Activated CD8-positive, alpha-beta T cell treated with anti-CD3 and anti-CD28 coated beads for 36 hours (primary cell): ENCODE measurements around the gene PNPLA5. TPM values are rescaled to one million over a fixed set of nuclear protein-coding genes. Genes with fewer than 3 reads are reported as not detected.

Experiments used
- ATAC-seq: fragments of 200-7000 bp; cut with Tn5 transposase; one replicate; pipeline ENCODE4 v1.10.0; 2021; ENCODE audit warnings: mild to moderate bottlenecking, moderate library complexity
- CTCF ChIA-PET: fragments of 350-600 bp; sonication (Branson Sonifier 250); formaldehyde crosslinking; loops from one replicate; lab custom pipeline; 2021; ENCODE audit warnings: antibody characterized with exemption; lab: Charles Lee
- POLR2A ChIA-PET: fragments of 350-600 bp; sonication (Branson Sonifier 250); formaldehyde crosslinking; loops from one replicate; lab custom pipeline; 2021; ENCODE audit warnings: antibody characterized with exemption; lab: Charles Lee
- DNase-seq: peaks from one replicate; pipeline ENCODE4 v3.0.0-alpha.2; 2020
- H3K27ac Mint-ChIP-seq: one replicate; pipeline ENCODE4 v1.8.0; 2021; ENCODE audit warnings: mild to moderate bottlenecking, mixed read lengths
- H3K27me3 Mint-ChIP-seq: one replicate; pipeline ENCODE4 v1.8.0; 2021; ENCODE audit warnings: mixed read lengths
- H3K36me3 Mint-ChIP-seq: one replicate; pipeline ENCODE4 v1.8.0; 2021; ENCODE audit warnings: low read depth, mixed read lengths
- H3K4me1 Mint-ChIP-seq: one replicate; pipeline ENCODE4 v1.8.0; 2021; ENCODE audit warnings: low read depth, mixed read lengths
- H3K4me3 Mint-ChIP-seq: one replicate; pipeline ENCODE4 v1.8.0; 2021; ENCODE audit warnings: mild to moderate bottlenecking, moderate library complexity, mixed read lengths
- H3K9me3 Mint-ChIP-seq: one replicate; pipeline ENCODE4 v1.8.0; 2021; ENCODE audit warnings: mixed read lengths
- CTCF ChIP-seq: fragments of 200-600 bp; IDR thresholded peaks from one replicate; pipeline ENCODE4 v1.8.0; 2022; ENCODE audit warnings: antibody characterized with exemption, mild to moderate bottlenecking
- intact Hi-C: fragments of 100-400 bp; cut with micrococcal nuclease; formaldehyde crosslinking; loops from one replicate; pipeline ENCODE4 v1.10.0; 2022
- total RNA-seq, 2 experiments: library from RNA; stranded (reverse); gene quantifications; one replicate each; pipeline ENCODE4 v1.2.3, GENCODE V29; 2021

Gene PNPLA5
- total RNA-seq, 2 experiments from 2014 or later, result not detected

GRCh38 chr22:43923191-43923590, 31.4 kb upstream of the PNPLA5 start:
- Mint-ChIP-seq H3K4me3 (peak overlapping the region; percentile 62), H3K27me3 (peaks cover 15% of the 10 kb centered on the region), H3K27ac (peak overlapping the region; percentile 53), H3K36me3 (no peaks in the 10 kb centered on the region), H3K9me3 (no peaks in the 10 kb centered on the region), H3K4me1 (peaks cover 4% of the 10 kb centered on the region)
- POLR2A ChIA-PET, result no interaction called here
- DNase-seq (peak; percentile 27), ATAC-seq (peak; percentile 24)
- intact Hi-C loops, result no loop called here
- CTCF ChIA-PET, result interaction anchor here (1.5 kb wide), 1 partner anchor 40 kb away, joined by 3 read pairs; no protein-coding TSS in a partner anchor
- TF ChIP-seq CTCF, result no peak

- no peak overlapping the region for H3K4me3 Mint-ChIP-seq
Measured at GRCh38 chr22:43922123-43922522, 30.3 kb upstream of the PNPLA5 start.

DNA sequence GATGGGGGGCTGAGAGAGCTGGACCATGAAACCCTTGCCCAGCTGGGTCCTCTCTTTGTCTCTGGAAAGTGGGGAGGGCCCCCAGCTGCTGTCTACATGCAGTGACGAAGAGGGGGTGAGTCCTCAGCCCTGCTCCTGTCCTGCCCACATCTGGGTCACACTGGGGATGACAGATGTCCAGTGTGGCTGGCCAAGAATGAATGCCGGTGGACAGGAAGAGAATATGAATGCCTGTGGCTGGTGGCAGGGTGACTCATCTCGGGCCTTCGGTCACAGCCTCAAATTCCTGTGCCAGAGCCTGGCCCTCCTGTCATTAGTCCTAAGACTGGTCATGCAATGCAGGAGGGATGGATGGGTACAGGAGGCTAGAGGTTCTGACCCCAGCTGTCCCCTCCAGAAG, 29.6 kb upstream of the PNPLA5 start:
- intact Hi-C loops, result no loop called here
- no peak for ATAC-seq
- POLR2A ChIA-PET, result no interaction called here
- Mint-ChIP-seq H3K4me1 (peaks cover 4% of the 10 kb centered on the region), H3K27me3 (peaks cover 25% of the 10 kb centered on the region), H3K27ac (no peak overlapping the region), H3K4me3 (no peak overlapping the region), H3K9me3 (no peaks in the 10 kb centered on the region), H3K36me3 (no peaks in the 10 kb centered on the region)
- DNase-seq, result no peak
- no peak for TF ChIP-seq CTCF
- CTCF ChIA-PET, result interaction anchor here (1.2 kb wide), 1 partner anchor 18 kb away, joined by 3 read pairs; no protein-coding TSS in a partner anchor

More at GRCh38 chr22:43922123-43922522, 30.3 kb upstream of the PNPLA5 start:
- ChIA-PET POLR2A (no interaction called here), CTCF (interaction anchor here (1.2 kb wide), 2 partner anchors 17 to 23 kb away, joined by 3 to 5 read pairs; no protein-coding TSS in a partner anchor)
- H3K27ac Mint-ChIP-seq, result no peak overlapping the region
- H3K9me3 Mint-ChIP-seq, result no peaks in the 10 kb centered on the region
- ATAC-seq (no peak), DNase-seq (no peak)
- H3K4me1 Mint-ChIP-seq, result peaks cover 4% of the 10 kb centered on the region
- TF ChIP-seq CTCF, result no peak
- H3K27me3 Mint-ChIP-seq, result peaks cover 22% of the 10 kb centered on the region
- intact Hi-C loops, result no loop called here
- H3K36me3 Mint-ChIP-seq, result no peaks in the 10 kb centered on the region

DNA sequence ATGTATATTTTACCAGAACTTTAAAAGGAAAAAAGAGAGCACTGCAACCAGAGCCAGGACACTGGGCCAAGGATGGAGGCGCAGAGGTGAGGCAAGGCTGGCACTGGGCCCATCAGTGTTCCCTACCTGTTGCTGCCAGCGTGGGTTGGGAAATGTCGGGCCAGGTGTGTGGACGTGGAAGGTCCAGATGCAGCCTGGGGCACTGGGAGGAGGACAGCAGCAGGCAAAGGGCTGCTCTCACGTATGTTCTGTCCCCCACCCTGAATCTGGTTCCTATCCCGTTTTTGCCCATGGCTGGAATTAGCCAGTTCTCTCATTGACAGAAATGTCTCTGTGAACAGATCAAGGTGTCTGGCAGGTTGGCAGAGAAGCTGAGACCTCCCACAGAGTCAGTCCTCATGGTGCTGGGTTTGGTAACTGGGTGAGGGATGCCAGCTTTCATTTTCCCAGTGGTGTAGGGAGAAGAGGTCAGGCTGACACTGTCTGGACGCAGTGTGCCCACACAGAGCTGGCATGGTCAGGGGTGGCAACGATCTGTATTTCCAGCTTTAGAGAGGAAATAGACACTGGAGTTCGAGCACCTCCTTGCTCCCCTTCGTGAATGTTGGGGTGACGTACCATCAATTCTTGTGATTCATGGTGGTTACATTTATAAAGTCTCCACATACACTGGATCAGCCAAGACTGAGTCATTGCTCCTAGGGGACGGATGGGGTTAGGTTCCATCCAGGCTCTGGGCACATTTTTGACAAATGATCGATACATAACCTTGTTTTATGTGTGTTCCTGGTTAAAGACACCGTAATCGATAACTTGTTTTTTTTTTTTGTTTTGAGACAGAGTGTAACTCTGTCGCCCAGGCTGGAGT, 27.5 kb upstream of the PNPLA5 start:
- ATAC-seq, result no peak
- intact Hi-C loops, result no loop called here
- ChIA-PET CTCF (interaction anchor here (0.9 to 1.1 kb wide), 2 partner anchors 27 to 36 kb away, joined by 3 to 4 read pairs; no protein-coding TSS in a partner anchor), POLR2A (no interaction called here)
- no peak for TF ChIP-seq CTCF
- Mint-ChIP-seq H3K27ac (no peak overlapping the region), H3K9me3 (no peaks in the 10 kb centered on the region), H3K4me1 (peaks cover 4% of the 10 kb centered on the region), H3K4me3 (no peak overlapping the region), H3K36me3 (no peaks in the 10 kb centered on the region), H3K27me3 (peaks cover 23% of the 10 kb centered on the region)
- no peak for DNase-seq

DNA sequence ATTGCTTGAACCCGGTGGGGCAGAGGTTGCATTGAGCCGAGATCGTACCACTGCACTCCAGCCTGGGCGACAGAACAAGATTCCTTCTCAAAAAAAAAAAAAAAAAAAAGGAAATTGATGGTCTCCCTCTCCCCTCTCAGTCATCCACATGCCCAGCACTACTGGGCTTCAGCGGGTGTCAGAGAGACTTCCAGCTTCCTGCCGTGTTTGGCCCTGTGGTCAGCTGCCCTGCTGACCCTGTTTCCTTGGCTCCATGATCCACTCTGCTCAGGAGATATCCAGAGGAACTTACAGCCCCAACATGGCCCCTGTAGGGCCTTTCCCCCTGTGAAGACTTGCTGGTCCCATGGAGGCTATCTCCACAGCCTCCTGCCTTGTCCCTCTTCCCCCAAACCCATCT, 25.7 kb upstream of the PNPLA5 start:
- DNase-seq (no peak), ATAC-seq (no peak)
- intact Hi-C loops, result no loop called here
- Mint-ChIP-seq H3K27me3 (peaks cover 23% of the 10 kb centered on the region), H3K4me3 (no peak overlapping the region), H3K4me1 (no peaks in the 10 kb centered on the region), H3K27ac (no peak overlapping the region), H3K36me3 (no peaks in the 10 kb centered on the region), H3K9me3 (no peaks in the 10 kb centered on the region)
- POLR2A ChIA-PET, result no interaction called here
- CTCF ChIA-PET, result interaction anchor here (1.7 kb wide), 1 partner anchor 29 kb away, joined by 4 read pairs; no protein-coding TSS in a partner anchor
- TF ChIP-seq CTCF, result no peak
